GM19099 (cell line): ENCODE measurements around the gene FXYD2.

Source experiments
- POLR2A ChIP-seq: IDR thresholded peaks from 3 replicates; pipeline ENCODE4 v1.6.1; 2011; ENCODE audit warnings: low read depth; ENCODE audit not compliant: insufficient read length; ENCODE audit errors: extremely low read depth

Gene FXYD2

DNA sequence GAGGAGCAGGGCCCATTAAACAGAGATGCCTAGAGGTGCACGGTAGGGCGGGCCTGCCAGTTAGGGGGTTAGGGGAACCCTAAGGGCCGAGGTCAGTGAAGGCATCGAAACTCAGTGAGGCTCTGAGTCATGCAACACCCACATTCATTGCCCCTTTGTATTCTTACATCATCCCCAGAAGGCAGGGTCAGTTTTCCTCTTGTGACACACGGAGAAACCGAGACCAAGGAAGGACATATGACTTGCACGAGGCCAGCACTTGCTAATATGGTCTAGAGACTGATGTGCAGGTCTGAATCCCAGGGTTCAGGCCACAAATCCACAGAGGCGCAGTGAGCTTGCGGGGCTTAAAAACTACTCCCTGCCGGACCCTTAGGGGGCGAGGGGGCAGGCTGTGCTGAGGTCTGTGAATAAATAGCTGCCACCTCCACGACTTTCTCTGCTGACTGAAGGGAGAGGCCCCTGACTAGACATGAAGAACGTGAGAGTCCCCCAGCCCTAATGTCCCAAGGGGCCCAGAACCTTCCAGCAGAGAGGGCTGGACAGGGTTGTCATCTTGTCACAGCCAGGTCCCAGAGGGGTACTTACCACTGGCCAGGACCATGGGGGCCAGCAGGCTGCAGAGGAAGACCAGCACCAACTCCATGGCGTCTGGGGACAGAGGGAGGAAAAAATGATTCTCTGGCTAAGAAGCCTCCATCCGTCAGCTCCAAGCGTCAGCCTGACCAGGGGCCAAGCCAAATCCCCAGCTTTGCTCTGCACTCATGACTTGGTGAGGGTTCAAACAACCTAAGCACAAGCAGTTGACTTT, 17.8 kb upstream of the FXYD2 start:
- TF ChIP-seq POLR2A, result no peak

GRCh38 chr11:117841551-117842031, 17.0 kb upstream of the FXYD2 start:
- no peak for TF ChIP-seq POLR2A

GRCh38 chr11:117840881-117841550, 16.5 kb upstream of the FXYD2 start:
- TF ChIP-seq POLR2A, result no peak

DNA sequence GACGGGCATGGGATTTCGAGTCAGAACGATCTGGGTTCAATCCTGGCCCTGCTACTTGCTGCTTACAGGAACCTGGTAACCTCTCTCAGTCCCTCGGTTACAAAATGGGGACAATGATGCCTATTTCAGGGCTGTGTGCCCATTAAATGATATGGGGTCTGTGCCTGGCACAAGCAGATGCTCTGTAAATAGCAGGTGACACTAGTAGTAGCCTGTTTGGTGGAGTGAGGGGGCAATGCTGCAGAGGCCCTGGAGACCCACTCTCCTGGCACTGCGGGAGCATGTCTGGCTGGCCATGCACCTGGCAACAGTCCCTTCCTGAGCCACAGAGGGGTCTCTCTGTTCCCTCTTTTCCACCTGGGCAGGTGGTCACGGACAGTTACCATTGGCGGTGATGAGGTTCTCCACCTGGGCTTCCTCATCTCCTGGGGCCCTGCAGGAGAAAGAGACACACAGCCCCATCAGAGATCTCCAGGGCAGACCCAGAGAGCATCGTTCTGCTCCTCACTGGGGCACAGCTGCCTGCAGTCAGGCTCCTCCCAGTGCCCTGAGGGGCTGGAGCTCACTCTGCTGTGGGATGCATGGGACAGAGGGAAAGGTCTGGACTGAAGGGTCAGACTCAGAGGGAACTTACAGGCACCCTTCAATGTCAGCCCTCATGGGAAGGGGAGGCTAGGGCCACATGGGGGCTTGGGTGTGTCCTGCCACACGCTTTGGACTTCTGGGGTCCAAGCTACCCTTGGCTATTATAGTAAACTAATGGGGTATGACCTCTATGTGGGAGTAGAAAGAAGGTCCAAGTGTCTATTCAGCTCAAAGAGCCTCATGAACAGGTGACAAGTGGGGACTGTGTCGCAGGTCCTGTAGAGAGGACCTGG, 15.6 kb upstream of the FXYD2 start:
- no peak for TF ChIP-seq POLR2A

GRCh38 chr11:117839380-117839881, 14.9 kb upstream of the FXYD2 start:
- TF ChIP-seq POLR2A, result no peak

DNA sequence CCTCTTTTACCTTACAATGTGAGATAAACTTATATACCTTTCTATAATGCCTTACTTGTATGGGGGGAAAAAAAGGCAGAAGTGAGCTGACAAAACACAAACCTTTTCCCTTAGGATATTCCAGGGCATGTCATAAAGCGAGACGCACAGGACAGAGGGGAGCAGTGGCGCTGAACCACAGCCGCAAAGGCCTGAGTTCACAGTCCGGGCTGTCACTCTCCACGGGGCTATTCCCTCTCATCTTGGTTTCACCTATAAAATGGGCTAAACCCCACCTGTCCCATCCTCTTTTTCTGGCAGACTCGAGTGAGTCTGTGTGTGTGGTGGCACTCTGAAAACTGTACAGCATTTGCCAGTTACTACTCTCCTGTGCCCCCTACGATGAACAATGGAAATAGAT, 14.4 kb upstream of the FXYD2 start:
- TF ChIP-seq POLR2A, result no peak

GRCh38 chr11:117837791-117838190, 13.2 kb upstream of the FXYD2 start:
- TF ChIP-seq POLR2A, result no peak

DNA sequence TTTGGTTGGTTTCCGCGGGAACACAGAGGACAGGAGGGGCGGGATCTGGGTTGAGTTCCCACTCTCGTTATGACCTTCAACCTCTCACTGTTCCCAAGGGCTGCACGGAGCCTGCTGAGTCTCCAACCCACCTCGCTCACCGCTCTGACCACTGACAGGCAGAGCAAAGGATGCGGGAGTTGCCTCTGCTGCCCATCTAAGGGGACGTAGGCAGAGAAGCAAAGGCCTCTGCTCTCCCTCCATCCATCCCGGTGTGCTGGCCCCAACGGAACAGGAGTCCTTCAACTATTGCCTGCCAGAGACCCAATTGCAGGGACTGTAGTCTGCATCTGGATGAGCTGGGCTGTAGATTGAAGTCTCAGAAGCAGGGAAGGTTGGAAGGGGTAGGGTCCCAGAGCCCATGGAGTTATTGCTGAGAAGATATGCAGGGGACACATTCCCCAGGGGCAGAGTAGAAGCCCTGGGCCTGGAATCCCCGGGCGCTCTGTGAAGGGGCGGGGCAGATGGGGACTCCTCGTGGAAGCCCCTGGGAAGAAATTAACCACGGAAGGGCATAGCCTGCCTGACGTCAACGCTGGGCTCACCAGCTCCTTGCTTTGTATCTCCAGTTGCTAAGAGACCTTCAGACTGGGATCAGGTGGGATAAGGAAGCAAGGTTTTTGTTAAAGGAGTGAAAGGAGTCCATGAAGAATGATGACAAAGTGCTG, 12.7 kb upstream of the FXYD2 start:
- no peak for TF ChIP-seq POLR2A

DNA sequence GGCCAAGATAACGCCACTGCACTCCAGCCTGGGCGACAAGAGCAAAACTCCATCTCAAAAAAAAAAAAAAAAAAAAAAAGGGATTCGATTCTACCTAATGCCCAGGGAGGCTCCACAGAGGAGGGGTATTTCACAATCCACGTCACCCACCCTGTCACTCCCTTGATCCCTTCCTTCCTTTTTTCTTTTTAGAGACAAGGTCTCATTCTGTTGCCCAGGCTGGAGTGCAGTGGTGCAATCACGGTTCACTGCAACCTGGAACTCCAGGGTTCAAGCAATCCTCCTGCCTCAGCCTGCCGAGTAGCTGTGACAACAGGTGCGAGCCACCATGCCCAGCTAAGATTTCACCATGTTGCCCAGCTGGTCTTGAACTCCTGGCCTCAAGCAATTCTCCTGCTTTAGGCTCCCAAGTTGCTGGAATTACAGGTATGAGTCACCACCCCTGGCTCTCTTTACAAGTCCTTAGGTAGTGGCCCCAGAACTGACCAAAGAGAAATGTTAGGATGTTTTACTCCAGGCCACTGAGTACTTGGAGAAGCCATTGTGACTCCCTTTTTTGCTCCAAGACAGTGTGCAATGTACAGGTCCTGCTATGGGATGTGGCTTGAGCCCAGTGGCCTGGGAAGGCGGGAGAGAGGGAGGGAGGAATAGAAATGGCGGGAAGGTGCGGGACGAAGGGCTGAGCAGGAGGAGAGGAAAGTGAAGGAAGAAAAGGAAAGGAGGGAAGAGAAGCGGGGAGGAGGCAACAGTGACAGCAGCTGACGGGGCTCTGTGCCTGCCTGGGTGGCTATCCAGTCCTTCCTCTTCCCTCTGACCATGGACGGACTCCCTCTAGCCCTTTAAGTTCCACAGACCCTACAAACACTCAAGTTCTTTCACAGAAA, 11.8 kb upstream of the FXYD2 start:
- TF ChIP-seq POLR2A, result no peak

- TF ChIP-seq POLR2A, result no peak
Observed at GRCh38 chr11:117835576-117835975, 11.0 kb upstream of the FXYD2 start.

DNA sequence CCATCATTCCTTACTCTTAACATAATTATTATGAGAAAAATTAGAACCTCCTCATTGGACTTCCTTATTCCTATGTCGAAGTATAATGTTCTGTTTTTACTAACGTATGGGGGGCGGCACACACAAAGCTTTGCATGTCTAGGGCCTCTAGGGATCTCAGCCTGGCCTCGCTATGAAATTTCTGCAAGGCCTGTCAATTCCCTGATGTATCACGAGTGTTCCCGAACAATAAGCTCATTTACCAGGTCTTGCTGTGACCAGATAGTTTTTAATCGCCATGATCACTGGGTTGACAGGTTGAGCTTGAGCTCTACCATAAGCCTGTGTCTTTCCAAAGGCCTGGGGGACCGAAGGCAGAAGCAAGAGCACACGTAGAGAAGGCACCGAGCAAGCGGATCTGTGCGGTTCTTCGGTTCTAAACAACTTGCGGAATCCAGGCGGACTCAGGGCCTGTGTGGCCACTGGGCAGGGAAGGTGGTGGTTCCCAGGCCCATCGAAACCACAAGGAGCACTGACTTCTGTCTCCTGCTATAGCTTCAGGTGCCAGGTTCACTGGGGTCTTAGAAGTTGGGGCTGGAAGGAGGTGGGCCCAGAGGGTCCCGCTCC, 10.4 kb upstream of the FXYD2 start:
- no peak for TF ChIP-seq POLR2A

DNA sequence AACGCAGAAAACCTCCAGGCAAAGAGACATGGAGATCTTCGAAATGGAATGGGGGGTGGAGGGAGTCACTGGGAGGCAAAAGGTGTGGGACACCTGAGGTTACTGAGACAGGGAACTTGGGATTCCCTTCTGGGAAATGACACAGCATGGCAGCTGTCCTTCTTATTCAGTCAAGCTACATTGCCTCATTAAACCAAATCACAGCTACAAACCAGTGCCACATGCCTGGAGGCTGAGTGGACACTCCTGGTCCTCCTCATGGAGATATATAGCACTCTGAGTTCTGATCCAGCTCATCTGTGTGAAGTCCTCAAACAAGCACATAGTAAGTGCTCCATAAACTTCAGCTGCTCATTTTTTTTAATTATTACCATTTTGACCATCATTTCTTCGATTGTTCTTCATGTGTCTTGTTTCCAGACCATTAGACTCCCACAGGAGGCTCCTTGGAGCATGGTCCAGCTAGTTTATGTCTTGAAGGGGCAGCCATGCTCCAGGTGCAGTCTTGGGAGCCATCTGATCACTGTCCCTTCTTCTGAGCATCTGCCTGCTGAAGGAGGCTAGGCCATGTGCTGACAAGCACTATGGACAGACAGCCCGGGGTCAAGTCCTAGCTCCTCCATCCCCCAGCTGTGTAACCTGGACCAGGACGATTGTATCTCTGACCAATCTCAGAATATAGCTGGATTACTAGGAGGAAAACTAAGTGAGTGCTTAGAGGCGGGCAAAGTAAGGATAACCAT, 9.7 kb upstream of the FXYD2 start:
- no peak for TF ChIP-seq POLR2A
